ENCODE data around the gene PRKCE.
"Not testable (repeated sequence)": the region's sequence is repeated elsewhere in the genome, so short reads cannot be mapped to it uniquely, and the experiment has no call there.

The PRKCE gene

GRCh38 chr2:46207591-46207990 lies 556.1 kb downstream of the PRKCE start:
- 94 to 98% methylated on average over 4 of the region's 4 CpGs for WGBS, 2 experiments (ENCODE audit: insufficient coverage in 2 of 2)
- H3K36me3 ChIP-seq (ENCODE audit: control insufficient read depth, insufficient read depth, low read length): no peaks in the 10 kb centered on the region

GRCh38 chr2:46208766-46209165 lies 557.3 kb downstream of the PRKCE start:
- Histone ChIP-seq H3K4me1 (ENCODE audit: control insufficient read depth, insufficient read depth, low read length, poor library complexity, severe bottlenecking) (no peaks in the 10 kb centered on the region), H3K36me3 (ENCODE audit: control insufficient read depth, insufficient read depth, low read length) (no peaks in the 10 kb centered on the region), H3K9me3 (ENCODE audit: control insufficient read depth, low read length) (peaks cover 12% of the 10 kb centered on the region), H3K27ac (ENCODE audit: low read depth, low read length, severe bottlenecking) (no peak overlapping the region), H3K4me3 (ENCODE audit: extremely low read depth, insufficient read depth, low read length, poor library complexity, severe bottlenecking) (no peak overlapping the region)
- WGBS, 2 experiments (ENCODE audit: insufficient coverage in 2 of 2): no CpG with 5 or more reads among the region's 1 CpG

More at GRCh38 chr2:46207591-46207990, 556.1 kb downstream of the PRKCE start:
- H3K9me3 ChIP-seq (ENCODE audit: control insufficient read depth, low read length): peaks cover 12% of the 10 kb centered on the region
- H3K4me1 ChIP-seq (ENCODE audit: control insufficient read depth, insufficient read depth, low read length, poor library complexity, severe bottlenecking): no peaks in the 10 kb centered on the region
- H3K4me3 ChIP-seq (ENCODE audit: extremely low read depth, insufficient read depth, low read length, poor library complexity, severe bottlenecking): no peak overlapping the region
- H3K27ac ChIP-seq (ENCODE audit: low read depth, low read length, severe bottlenecking): no peak overlapping the region

- Histone ChIP-seq H3K4me1 (ENCODE audit: control insufficient read depth, insufficient read depth, low read length, poor library complexity, severe bottlenecking) (no peaks in the 10 kb centered on the region), H3K36me3 (ENCODE audit: control insufficient read depth, insufficient read depth, low read length) (no peaks in the 10 kb centered on the region)
- WGBS, 2 experiments (ENCODE audit: insufficient coverage in 2 of 2): 100% methylated on average over 1 of the region's 1 CpG; no CpG with 5 or more reads in 1 of the 2 experiments
These were observed 558.6 kb downstream of the PRKCE start for GRCh38 chr2:46210063-46210462.

GRCh38 chr2:46211461-46211860 lies 560.0 kb downstream of the PRKCE start:
- no CpG with 5 or more reads among the region's 1 CpG for WGBS, 2 experiments (ENCODE audit: insufficient coverage in 2 of 2)
- Histone ChIP-seq H3K9me3 (ENCODE audit: control insufficient read depth, low read length) (peaks cover 12% of the 10 kb centered on the region), H3K4me1 (ENCODE audit: control insufficient read depth, insufficient read depth, low read length, poor library complexity, severe bottlenecking) (no peaks in the 10 kb centered on the region), H3K4me3 (ENCODE audit: extremely low read depth, insufficient read depth, low read length, poor library complexity, severe bottlenecking) (no peak overlapping the region), H3K27ac (ENCODE audit: low read depth, low read length, severe bottlenecking) (no peak overlapping the region), H3K36me3 (ENCODE audit: control insufficient read depth, insufficient read depth, low read length) (no peaks in the 10 kb centered on the region)

More at GRCh38 chr2:46210063-46210462, 558.6 kb downstream of the PRKCE start:
- Histone ChIP-seq H3K27ac (ENCODE audit: low read depth, low read length, severe bottlenecking) (no peak overlapping the region), H3K9me3 (ENCODE audit: control insufficient read depth, low read length) (peaks cover 12% of the 10 kb centered on the region), H3K4me3 (ENCODE audit: extremely low read depth, insufficient read depth, low read length, poor library complexity, severe bottlenecking) (no peak overlapping the region)

- Histone ChIP-seq H3K4me1 (ENCODE audit: control insufficient read depth, insufficient read depth, low read length, poor library complexity, severe bottlenecking) (no peaks in the 10 kb centered on the region), H3K4me3 (ENCODE audit: extremely low read depth, insufficient read depth, low read length, poor library complexity, severe bottlenecking) (no peak overlapping the region), H3K36me3 (ENCODE audit: control insufficient read depth, insufficient read depth, low read length) (no peaks in the 10 kb centered on the region), H3K9me3 (ENCODE audit: control insufficient read depth, low read length) (peaks cover 20% of the 10 kb centered on the region), H3K27ac (ENCODE audit: low read depth, low read length, severe bottlenecking) (no peak overlapping the region)
- no CpG with 5 or more reads among the region's 2 CpGs for WGBS, 2 experiments (ENCODE audit: insufficient coverage in 2 of 2)
These were observed 562.4 kb downstream of the PRKCE start for GRCh38 chr2:46213906-46214305.

GRCh38 chr2:46216213-46216612 lies 564.7 kb downstream of the PRKCE start:
- Histone ChIP-seq H3K27ac (ENCODE audit: low read depth, low read length, severe bottlenecking) (no peak overlapping the region), H3K4me3 (ENCODE audit: extremely low read depth, insufficient read depth, low read length, poor library complexity, severe bottlenecking) (no peak overlapping the region), H3K36me3 (ENCODE audit: control insufficient read depth, insufficient read depth, low read length) (no peaks in the 10 kb centered on the region), H3K9me3 (ENCODE audit: control insufficient read depth, low read length) (peaks cover 11% of the 10 kb centered on the region), H3K4me1 (ENCODE audit: control insufficient read depth, insufficient read depth, low read length, poor library complexity, severe bottlenecking) (no peaks in the 10 kb centered on the region)
- WGBS, 2 experiments (ENCODE audit: insufficient coverage in 2 of 2): no CpG with 5 or more reads among the region's 1 CpG

- not testable (repeated sequence) for H3K27ac ChIP-seq (ENCODE audit: low read depth, low read length, severe bottlenecking); H3K9me3 ChIP-seq (ENCODE audit: control insufficient read depth, low read length); H3K4me3 ChIP-seq (ENCODE audit: extremely low read depth, insufficient read depth, low read length, poor library complexity, severe bottlenecking); H3K36me3 ChIP-seq (ENCODE audit: control insufficient read depth, insufficient read depth, low read length); H3K4me1 ChIP-seq (ENCODE audit: control insufficient read depth, insufficient read depth, low read length, poor library complexity, severe bottlenecking)
- WGBS, 2 experiments (ENCODE audit: insufficient coverage in 2 of 2): no CpG with 5 or more reads among the region's 1 CpG
These were observed 572.0 kb downstream of the PRKCE start for GRCh38 chr2:46223514-46223913.

GRCh38 chr2:46225150-46225625 lies 573.7 kb downstream of the PRKCE start:
- Histone ChIP-seq H3K4me3 (ENCODE audit: extremely low read depth, insufficient read depth, low read length, poor library complexity, severe bottlenecking) (no peak overlapping the region), H3K36me3 (ENCODE audit: control insufficient read depth, insufficient read depth, low read length) (no peaks in the 10 kb centered on the region), H3K9me3 (ENCODE audit: control insufficient read depth, low read length) (no peaks in the 10 kb centered on the region), H3K4me1 (ENCODE audit: control insufficient read depth, insufficient read depth, low read length, poor library complexity, severe bottlenecking) (peaks cover 5% of the 10 kb centered on the region), H3K27ac (ENCODE audit: low read depth, low read length, severe bottlenecking) (no peak overlapping the region)
- WGBS, 2 experiments (ENCODE audit: insufficient coverage in 2 of 2): no CpG with 5 or more reads among the region's 2 CpGs

- Histone ChIP-seq H3K36me3 (ENCODE audit: control insufficient read depth, insufficient read depth, low read length) (no peaks in the 10 kb centered on the region), H3K4me3 (ENCODE audit: extremely low read depth, insufficient read depth, low read length, poor library complexity, severe bottlenecking) (no peak overlapping the region), H3K4me1 (ENCODE audit: control insufficient read depth, insufficient read depth, low read length, poor library complexity, severe bottlenecking) (peaks cover 10% of the 10 kb centered on the region), H3K9me3 (ENCODE audit: control insufficient read depth, low read length) (no peaks in the 10 kb centered on the region), H3K27ac (ENCODE audit: low read depth, low read length, severe bottlenecking) (no peak overlapping the region)
- WGBS, 2 experiments (ENCODE audit: insufficient coverage in 2 of 2): 100% methylated on average over 1 of the region's 1 CpG
These were observed 574.3 kb downstream of the PRKCE start for GRCh38 chr2:46225730-46226129.

GRCh38 chr2:46226620-46227019 lies 575.1 kb downstream of the PRKCE start:
- Histone ChIP-seq H3K36me3 (ENCODE audit: control insufficient read depth, insufficient read depth, low read length) (no peaks in the 10 kb centered on the region), H3K4me3 (ENCODE audit: extremely low read depth, insufficient read depth, low read length, poor library complexity, severe bottlenecking) (no peak overlapping the region), H3K27ac (ENCODE audit: low read depth, low read length, severe bottlenecking) (no peak overlapping the region), H3K4me1 (ENCODE audit: control insufficient read depth, insufficient read depth, low read length, poor library complexity, severe bottlenecking) (peaks cover 12% of the 10 kb centered on the region), H3K9me3 (ENCODE audit: control insufficient read depth, low read length) (no peaks in the 10 kb centered on the region)
- 86% methylated on average over 1 of the region's 6 CpGs; no CpG with 5 or more reads in 1 of the 2 experiments for WGBS, 2 experiments (ENCODE audit: insufficient coverage in 2 of 2)

- Histone ChIP-seq H3K27ac (ENCODE audit: low read depth, low read length, severe bottlenecking) (no peak overlapping the region), H3K36me3 (ENCODE audit: control insufficient read depth, insufficient read depth, low read length) (no peaks in the 10 kb centered on the region), H3K4me3 (ENCODE audit: extremely low read depth, insufficient read depth, low read length, poor library complexity, severe bottlenecking) (no peak overlapping the region), H3K4me1 (ENCODE audit: control insufficient read depth, insufficient read depth, low read length, poor library complexity, severe bottlenecking) (peaks cover 12% of the 10 kb centered on the region), H3K9me3 (ENCODE audit: control insufficient read depth, low read length) (no peaks in the 10 kb centered on the region)
- 93% methylated on average over 3 of the region's 3 CpGs; no CpG with 5 or more reads in 1 of the 2 experiments for WGBS, 2 experiments (ENCODE audit: insufficient coverage in 2 of 2)
These were observed 575.5 kb downstream of the PRKCE start for GRCh38 chr2:46227022-46227421.
